Endothelial cell of umbilical vein (primary cell): Measurements from ENCODE around the gene SIDT1. TPM values are rescaled to one million over a fixed set of nuclear protein-coding genes. Genes with fewer than 3 reads are reported as not detected.

ENCODE experiments used
- BruUV-seq: library from RNA; stranded (reverse); fragments of 400-500 nt; replicated peaks from 2 replicates; lab custom pipeline; 2021; lab: Mats Ljungman, UMichigan
- CTCF ChIA-PET: fragments of 300-600, 350-600 bp; sonication (Branson Sonifier 250); formaldehyde crosslinking; loops from one replicate; lab custom pipeline; 2021; ENCODE audit warnings: antibody characterized with exemption, inconsistent platforms; lab: Charles Lee
- POLR2A ChIA-PET: fragments of 300-600, 350-600 bp; sonication (Branson Sonifier 250); formaldehyde crosslinking; loops from one replicate; lab custom pipeline; 2021; ENCODE audit warnings: antibody characterized with exemption, inconsistent platforms; lab: Charles Lee
- DNase-seq: peaks from one replicate; pipeline ENCODE4 v3.0.0-alpha.2; 2011; ENCODE audit warnings: low read depth, low spot score
- FAIRE-seq: peaks from 2 replicates; lab custom pipeline; 2011; peaks lifted over from hg19 to GRCh38; lab: Jason Lieb, UNC
- H2AFZ ChIP-seq: 2 replicates; pipeline ENCODE4 v1.6.0; 2012; ENCODE audit warnings: low read depth, low read length, control low read depth, inconsistent platforms
- H3K27ac ChIP-seq: 2 replicates; pipeline ENCODE4 v1.5.1; 2011; ENCODE audit warnings: low read depth, mild to moderate bottlenecking, control low read depth, low read length, moderate library complexity; ENCODE audit not compliant: insufficient read depth
- H3K27me3 ChIP-seq, 2 experiments: 2 replicates each; pipeline versions ENCODE4 v1.6.0 to v1.6.1; 2011; ENCODE audit warnings: low read length in 2 of 2, mixed read lengths in 1 of 2; ENCODE audit not compliant: control insufficient read depth in 2 of 2, insufficient read depth in 2 of 2
- H3K36me3 ChIP-seq, 2 experiments: 2 replicates in 1 of 2; 3 replicates in 1 of 2; pipeline ENCODE4 v1.5.1; 2011; ENCODE audit warnings: low read length in 2 of 2, mild to moderate bottlenecking in 1 of 2, moderate library complexity in 1 of 2; ENCODE audit not compliant: control insufficient read depth in 2 of 2, insufficient read depth in 2 of 2; ENCODE audit errors: extremely low read depth in 1 of 2
- H3K4me1 ChIP-seq: 3 replicates; pipeline ENCODE4 v1.5.1; 2011; ENCODE audit warnings: mild to moderate bottlenecking, low read length; ENCODE audit not compliant: control insufficient read depth, insufficient read depth; ENCODE audit errors: extremely low read depth
- H3K4me2 ChIP-seq: 2 replicates; pipeline ENCODE4 v1.6.1; 2011; ENCODE audit warnings: low read length, control low read depth, mixed read lengths; ENCODE audit not compliant: insufficient read depth
- H3K4me3 ChIP-seq, 3 experiments: fragments of 200-600 bp in 1 of 3; sonication (generic), shearing (Covaris generic) in 1 of 3; replicated peaks in 1 of 3; 2 replicates each; pipeline ENCODE4 v1.5.1; 2011 to 2016; ENCODE audit warnings: control low read depth in 3 of 3, low read length in 3 of 3, mild to moderate bottlenecking in 2 of 3, inconsistent platforms in 1 of 3, low read depth in 1 of 3, moderate library complexity in 1 of 3; ENCODE audit not compliant: insufficient read depth in 1 of 3
- H3K79me2 ChIP-seq: 2 replicates; pipeline ENCODE4 v1.6.0; 2012; ENCODE audit warnings: low read length, inconsistent platforms; ENCODE audit not compliant: control insufficient read depth, insufficient read depth
- H3K9ac ChIP-seq: replicated peaks from 2 replicates; pipeline ENCODE3; 2011; ENCODE audit warnings: low read length, control low read depth; ENCODE audit not compliant: insufficient read depth; ENCODE audit errors: extremely low read depth
- H3K9me1 ChIP-seq: replicated peaks from 3 replicates; pipeline ENCODE4 v1.6.0; 2011; ENCODE audit warnings: mild to moderate bottlenecking, low read length; ENCODE audit not compliant: control insufficient read depth, insufficient read depth; ENCODE audit errors: extremely low read depth
- H3K9me3 ChIP-seq: replicated peaks from 2 replicates; pipeline ENCODE4 v1.5.1; 2012; ENCODE audit warnings: low read length, inconsistent platforms; ENCODE audit not compliant: control insufficient read depth, insufficient read depth
- H4K20me1 ChIP-seq: replicated peaks from 2 replicates; pipeline ENCODE3; 2011; ENCODE audit warnings: mild to moderate bottlenecking, low read length; ENCODE audit not compliant: control insufficient read depth, insufficient read depth; ENCODE audit errors: extremely low read depth
- EZH2 ChIP-seq: IDR thresholded peaks from 2 replicates; pipeline ENCODE4 v1.6.1; 2012; ENCODE audit warnings: borderline replicate concordance, low read depth, mild to moderate bottlenecking, moderate library complexity, low read length, inconsistent platforms; ENCODE audit not compliant: severe bottlenecking
- FOS ChIP-seq: IDR thresholded peaks from 2 replicates; pipeline ENCODE4 v1.6.1; 2011; ENCODE audit warnings: mild to moderate bottlenecking, low read length, moderate library complexity, borderline replicate concordance; ENCODE audit not compliant: insufficient read depth
- GATA2 ChIP-seq: IDR thresholded peaks from 2 replicates; pipeline ENCODE4 v1.7.0; 2011; ENCODE audit warnings: low read depth, mild to moderate bottlenecking, moderate library complexity, mixed read lengths, low read length; ENCODE audit not compliant: insufficient read length, insufficient read depth
- JUN ChIP-seq: IDR thresholded peaks from 2 replicates; pipeline ENCODE4 v1.6.1; 2011; ENCODE audit warnings: borderline replicate concordance, low read depth; ENCODE audit not compliant: insufficient read length, insufficient read depth
- MYC ChIP-seq: IDR thresholded peaks from one replicate; pipeline ENCODE4 v1.6.1; 2011; ENCODE audit warnings: mild to moderate bottlenecking, low read depth, low read length
- POLR2A ChIP-seq: IDR thresholded peaks from 2 replicates; pipeline ENCODE4 v1.6.1; 2012; ENCODE audit warnings: low read depth, mild to moderate bottlenecking, control low read depth, low read length
- POLR2AphosphoS5 ChIP-seq: IDR thresholded peaks from 2 replicates; pipeline ENCODE4 v1.6.1; 2012; ENCODE audit warnings: low read depth, mild to moderate bottlenecking, control low read depth, low read length, moderate library complexity; ENCODE audit not compliant: insufficient read depth
- dilution Hi-C: fragments of 300-500 bp; cut with MboI; formaldehyde crosslinking; loops from one replicate; pipeline ENCODE4 v1.15.0; 2019; ENCODE audit warnings: low sequenced_read_pairs; ENCODE audit not compliant: extremely low pct_ligation_motif_present
- intact Hi-C: fragments of 100-400 bp; cut with micrococcal nuclease; formaldehyde crosslinking; loops from one replicate; pipeline ENCODE4 v1.10.0; 2022
- polyA plus RNA-seq, 4 experiments: library from polyadenylated mRNA; depleted of rRNA in 3 of 4; stranded (reverse) in 3 of 4; unstranded in 1 of 4; fragments of >200 nt; gene quantifications; 2 replicates each; pipeline versions ENCODE4 v1.2.1 to v1.2.3, GENCODE V29; 2011 to 2012; ENCODE audit warnings: missing spikeins in 1 of 4
- total RNA-seq: library from RNA; stranded (reverse); gene quantifications from 2 replicates; pipeline ENCODE4 v1.2.3, GENCODE V29; 2021
- TF ChIP-seq, protein P1 (sequence below), 2 donors: IDR thresholded peaks; 1 replicate in 1 of 2; 2 replicates in 1 of 2; pipeline ENCODE4 v1.5.1; 2011; ENCODE audit warnings: low read length in 2 of 2, mild to moderate bottlenecking in 2 of 2, moderate library complexity in 2 of 2, control low read depth in 1 of 2, inconsistent platforms in 1 of 2, low read depth in 1 of 2; ENCODE audit not compliant: insufficient read depth in 1 of 2; ENCODE audit errors: extremely low read depth in 1 of 2
- TF ChIP-seq, protein P2 (sequence below): IDR thresholded peaks from 2 replicates; pipeline ENCODE4 v1.6.1; 2011; ENCODE audit not compliant: insufficient read depth, insufficient read length

Gene SIDT1
- total and polyA plus RNA-seq, 2 donors (not counting 3 experiments of a cell fraction or from before 2014, with no cell fraction given): 0.07 TPM; not detected in 1

GRCh38 chr3:113573728-113574127 lies 41.4 kb downstream of the SIDT1 start:
- ChIA-PET CTCF (no interaction called here), POLR2A (no interaction called here)
- no peak for FAIRE-seq
- Histone ChIP-seq H3K4me2 (no peak overlapping the region), H3K4me1 (peaks cover 6% of the 10 kb centered on the region), H2AFZ (no peak overlapping the region), H3K9me3 (peaks cover 2% of the 10 kb centered on the region), H3K9ac (no peak overlapping the region), H3K9me1 (no peaks in the 10 kb centered on the region), H3K27ac (no peak overlapping the region), H4K20me1 (no peaks in the 10 kb centered on the region), H3K4me3 (no peak overlapping the region), H3K36me3 (no peaks in the 10 kb centered on the region), H3K27me3 (peaks cover 0 to 9% of the 10 kb centered on the region in 2 experiments), H3K79me2 (no peaks in the 10 kb centered on the region)
- no peak for TF ChIP-seq MYC
- TF ChIP-seq, protein P1, sequence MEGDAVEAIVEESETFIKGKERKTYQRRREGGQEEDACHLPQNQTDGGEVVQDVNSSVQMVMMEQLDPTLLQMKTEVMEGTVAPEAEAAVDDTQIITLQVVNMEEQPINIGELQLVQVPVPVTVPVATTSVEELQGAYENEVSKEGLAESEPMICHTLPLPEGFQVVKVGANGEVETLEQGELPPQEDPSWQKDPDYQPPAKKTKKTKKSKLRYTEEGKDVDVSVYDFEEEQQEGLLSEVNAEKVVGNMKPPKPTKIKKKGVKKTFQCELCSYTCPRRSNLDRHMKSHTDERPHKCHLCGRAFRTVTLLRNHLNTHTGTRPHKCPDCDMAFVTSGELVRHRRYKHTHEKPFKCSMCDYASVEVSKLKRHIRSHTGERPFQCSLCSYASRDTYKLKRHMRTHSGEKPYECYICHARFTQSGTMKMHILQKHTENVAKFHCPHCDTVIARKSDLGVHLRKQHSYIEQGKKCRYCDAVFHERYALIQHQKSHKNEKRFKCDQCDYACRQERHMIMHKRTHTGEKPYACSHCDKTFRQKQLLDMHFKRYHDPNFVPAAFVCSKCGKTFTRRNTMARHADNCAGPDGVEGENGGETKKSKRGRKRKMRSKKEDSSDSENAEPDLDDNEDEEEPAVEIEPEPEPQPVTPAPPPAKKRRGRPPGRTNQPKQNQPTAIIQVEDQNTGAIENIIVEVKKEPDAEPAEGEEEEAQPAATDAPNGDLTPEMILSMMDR (IDR thresholded peaks at IDR 0.05; ENCODE audit: extremely low read depth in 1 of 2, insufficient read depth in 1 of 2, low read depth in 1 of 2, low read length in 2 of 2): no peak
- no peak for TF ChIP-seq EZH2
- no peak for TF ChIP-seq FOS
- TF ChIP-seq GATA2: no peak
- no peak for TF ChIP-seq POLR2A
- no peak for TF ChIP-seq POLR2AphosphoS5
- no peak for TF ChIP-seq JUN
- TF ChIP-seq, protein P2, sequence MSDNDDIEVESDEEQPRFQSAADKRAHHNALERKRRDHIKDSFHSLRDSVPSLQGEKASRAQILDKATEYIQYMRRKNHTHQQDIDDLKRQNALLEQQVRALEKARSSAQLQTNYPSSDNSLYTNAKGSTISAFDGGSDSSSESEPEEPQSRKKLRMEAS: no peak
- no TSS peak for BruUV-seq
- DNase-seq: peak; percentile 4
- intact Hi-C loops (loop anchor here (10.0 kb wide), 1 partner anchor 359 kb away; the partner anchor contains the start of gene BOC), dilution Hi-C loops (no loop called here)
